ENCODE results near the gene JPH3. TPM values are rescaled to one million over a fixed set of nuclear protein-coding genes. Genes with fewer than 3 reads are reported as not detected.
"Not testable (repeated sequence)": the region's sequence is repeated elsewhere in the genome, so short reads cannot be mapped to it uniquely, and the experiment has no call there.

Gene JPH3
- total RNA-seq, 2 experiments from 2014 or later: not detected

- Mint-ChIP-seq H3K27me3 (peaks cover under 1% of the 10 kb centered on the region), H3K9me3 (peaks cover 11% of the 10 kb centered on the region), H3K36me3 (ENCODE audit: low read depth) (no peaks in the 10 kb centered on the region), H3K4me1 (no peaks in the 10 kb centered on the region), H3K27ac (no peak overlapping the region), H3K4me3 (no peak overlapping the region)
- ChIA-PET POLR2A (no interaction called here), CTCF (no interaction called here)
- DNase-seq: no peak
Measured at GRCh38 chr16:87563714-87564523, 38.4 kb upstream of the JPH3 start.

DNA sequence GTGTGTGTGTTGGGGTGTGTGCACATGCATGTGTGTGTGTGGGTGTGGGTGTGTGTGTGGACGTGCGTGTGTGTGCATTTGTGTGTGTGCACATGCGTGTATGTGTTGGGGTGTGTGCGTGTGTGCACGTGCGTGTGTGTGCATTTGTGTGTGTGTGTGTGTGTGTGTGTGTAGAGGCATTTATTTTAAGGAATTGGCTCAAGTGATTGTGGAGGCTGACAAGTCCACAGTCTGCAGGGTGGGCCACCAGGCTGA lies 37.9 kb upstream of the JPH3 start:
- POLR2A ChIA-PET: no interaction called here
- peaks cover 1% of the 10 kb centered on the region for H3K27me3 Mint-ChIP-seq
- CTCF ChIA-PET: no interaction called here
- H3K4me3 Mint-ChIP-seq: no peak overlapping the region
- H3K27ac Mint-ChIP-seq: no peak overlapping the region
- peaks cover 11% of the 10 kb centered on the region for H3K9me3 Mint-ChIP-seq
- no peaks in the 10 kb centered on the region for H3K4me1 Mint-ChIP-seq
- DNase-seq: no peak
- H3K36me3 Mint-ChIP-seq (ENCODE audit: low read depth): no peaks in the 10 kb centered on the region

DNA sequence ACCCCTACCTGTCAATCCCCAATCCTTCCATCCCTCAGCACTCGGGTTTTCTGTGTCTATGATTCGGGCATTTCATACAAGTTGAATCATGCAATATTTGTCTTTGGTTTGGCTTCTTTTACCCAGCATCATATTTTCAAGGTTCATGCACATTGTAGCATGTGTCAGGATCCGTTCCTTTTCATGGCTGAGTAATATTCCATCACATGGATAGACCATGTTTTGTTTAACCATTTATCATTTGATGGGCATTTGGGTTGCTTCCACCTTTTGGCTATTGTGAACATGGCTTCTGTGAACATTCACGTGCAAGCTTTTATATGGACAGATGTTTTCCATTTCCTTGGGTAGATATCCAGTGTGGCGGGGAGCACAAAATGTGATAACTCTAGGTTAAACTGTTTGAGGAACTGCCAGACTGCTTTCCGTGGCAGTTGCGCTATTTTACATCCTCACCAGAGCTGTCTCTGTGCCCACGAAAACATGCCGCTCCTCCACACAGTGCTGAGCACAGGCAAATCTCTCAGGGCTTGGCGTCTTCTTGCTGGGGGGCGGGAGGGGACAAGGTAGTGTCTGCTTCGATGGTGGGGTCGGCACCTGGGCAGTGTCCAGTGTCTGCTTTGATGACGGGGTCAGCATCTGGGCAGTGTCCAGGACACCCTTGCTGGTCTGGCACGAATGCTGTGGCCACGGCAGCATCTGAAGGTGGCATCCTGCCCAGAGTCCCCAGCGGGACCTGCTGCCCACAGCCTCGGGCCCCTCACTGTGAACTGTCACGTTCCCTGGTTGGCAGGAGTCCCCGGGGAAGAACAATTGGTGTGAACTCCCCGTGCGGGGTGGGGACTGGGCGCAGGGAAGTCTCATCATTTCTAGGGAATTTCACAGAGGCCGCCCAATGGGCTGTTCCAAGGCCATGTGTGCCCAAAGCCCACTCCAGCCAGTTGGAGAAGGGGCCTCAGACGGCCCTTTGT lies 32.4 kb upstream of the JPH3 start:
- DNase-seq: no peak
- no peaks in the 10 kb centered on the region for H3K4me1 Mint-ChIP-seq
- ChIA-PET CTCF (no interaction called here), POLR2A (no interaction called here)
- no peaks in the 10 kb centered on the region for H3K9me3 Mint-ChIP-seq
- H3K27me3 Mint-ChIP-seq: peaks cover 5% of the 10 kb centered on the region
- H3K36me3 Mint-ChIP-seq (ENCODE audit: low read depth): no peaks in the 10 kb centered on the region
- no peak overlapping the region for H3K4me3 Mint-ChIP-seq
- H3K27ac Mint-ChIP-seq: no peak overlapping the region

DNA sequence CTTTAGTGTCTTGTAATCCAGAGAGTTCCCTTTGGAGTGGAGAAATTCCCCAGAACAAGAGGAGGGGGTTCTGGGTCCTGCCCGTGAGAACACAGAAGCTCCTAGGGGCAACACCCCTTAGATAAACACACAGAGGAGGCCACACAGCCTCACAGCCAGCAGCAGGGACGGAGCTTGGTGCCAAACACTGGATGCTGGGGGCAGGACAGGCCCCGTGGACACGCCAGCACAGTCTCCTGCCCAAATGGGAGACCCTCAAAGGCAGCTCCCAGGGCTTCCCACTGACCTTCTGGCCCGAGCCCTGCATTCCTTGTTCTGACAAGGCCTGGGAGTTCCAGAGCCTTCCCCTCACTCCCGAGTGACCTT lies 31.8 kb upstream of the JPH3 start:
- Mint-ChIP-seq H3K36me3 (ENCODE audit: low read depth) (no peaks in the 10 kb centered on the region), H3K27ac (no peak overlapping the region)
- CTCF ChIA-PET: interaction anchor here (0.7 kb wide), 1 partner anchor 199 kb away, joined by 3 read pairs; no protein-coding TSS in a partner anchor

GRCh38 chr16:87570938-87571867 lies 31.1 kb upstream of the JPH3 start:
- H3K27me3 Mint-ChIP-seq: peaks cover 5% of the 10 kb centered on the region
- ChIA-PET CTCF (interaction anchor here (0.7 to 1.1 kb wide), 2 partner anchors 11 to 199 kb away, joined by 3 read pairs; no protein-coding TSS in a partner anchor), POLR2A (no interaction called here)
- H3K9me3 Mint-ChIP-seq: no peaks in the 10 kb centered on the region
- no peak overlapping the region for H3K4me3 Mint-ChIP-seq
- no peaks in the 10 kb centered on the region for H3K36me3 Mint-ChIP-seq (ENCODE audit: low read depth)
- no peaks in the 10 kb centered on the region for H3K4me1 Mint-ChIP-seq
- no peak for DNase-seq
- no peak overlapping the region for H3K27ac Mint-ChIP-seq

More for the DNA sequence above, 31.8 kb upstream of the JPH3 start:
- no peak for DNase-seq
- Mint-ChIP-seq H3K27me3 (peaks cover 5% of the 10 kb centered on the region), H3K4me3 (no peak overlapping the region), H3K4me1 (no peaks in the 10 kb centered on the region), H3K9me3 (no peaks in the 10 kb centered on the region)
- POLR2A ChIA-PET: no interaction called here

DNA sequence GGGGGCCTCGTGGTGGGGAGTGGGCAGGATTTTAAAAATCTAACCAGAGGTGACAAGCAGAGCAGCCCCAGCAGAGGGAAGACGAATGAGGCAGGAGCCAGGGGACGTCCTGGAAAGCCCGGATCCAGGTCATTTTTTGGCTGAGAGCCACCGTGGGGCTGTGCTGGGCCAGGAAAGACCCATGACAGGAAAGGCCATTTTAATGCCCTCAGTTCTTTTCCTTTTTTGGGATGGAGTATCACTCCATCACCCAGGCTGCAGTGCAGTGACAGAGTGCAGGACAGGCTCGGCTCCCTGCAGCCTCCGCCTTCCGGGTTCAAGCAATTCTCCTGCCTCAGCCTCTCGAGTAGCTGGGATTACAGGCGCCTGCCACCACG lies 30.5 kb upstream of the JPH3 start:
- H3K4me3 Mint-ChIP-seq: no peak overlapping the region
- no peaks in the 10 kb centered on the region for H3K4me1 Mint-ChIP-seq
- CTCF ChIA-PET: interaction anchor here (1.1 kb wide), 1 partner anchor 10 kb away, joined by 3 read pairs; no protein-coding TSS in a partner anchor
- DNase-seq: no peak
- POLR2A ChIA-PET: no interaction called here
- no peaks in the 10 kb centered on the region for H3K9me3 Mint-ChIP-seq
- H3K27me3 Mint-ChIP-seq: peaks cover 5% of the 10 kb centered on the region
- no peak overlapping the region for H3K27ac Mint-ChIP-seq
- H3K36me3 Mint-ChIP-seq (ENCODE audit: low read depth): no peaks in the 10 kb centered on the region

DNA sequence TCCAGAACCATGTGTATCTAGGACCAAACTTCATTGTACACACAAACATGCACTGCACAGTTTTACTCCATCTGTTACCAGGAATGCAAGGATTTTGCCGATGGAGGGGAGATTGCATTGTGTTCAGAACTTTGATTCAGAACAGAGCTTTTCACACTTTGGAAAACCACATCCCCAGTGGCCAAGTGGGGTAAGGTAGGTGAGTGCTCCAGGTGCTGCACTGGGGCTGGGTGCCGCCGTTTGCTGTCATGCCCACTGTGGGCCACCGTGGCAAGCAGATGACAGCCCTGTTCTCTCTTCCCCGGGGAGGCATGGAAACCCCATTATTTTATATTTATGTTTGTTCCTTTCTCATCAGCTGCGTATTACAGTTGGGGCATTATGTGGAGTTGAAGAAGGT lies 29.3 kb upstream of the JPH3 start:
- Mint-ChIP-seq H3K4me1 (no peaks in the 10 kb centered on the region), H3K27ac (no peak overlapping the region), H3K36me3 (ENCODE audit: low read depth) (no peaks in the 10 kb centered on the region), H3K27me3 (peaks cover 5% of the 10 kb centered on the region), H3K9me3 (no peaks in the 10 kb centered on the region), H3K4me3 (no peak overlapping the region)
- ChIA-PET CTCF (no interaction called here), POLR2A (interaction anchor here (0.5 kb wide), 1 partner anchor 133 kb away, joined by 3 read pairs; no protein-coding TSS in a partner anchor)
- DNase-seq: no peak

DNA sequence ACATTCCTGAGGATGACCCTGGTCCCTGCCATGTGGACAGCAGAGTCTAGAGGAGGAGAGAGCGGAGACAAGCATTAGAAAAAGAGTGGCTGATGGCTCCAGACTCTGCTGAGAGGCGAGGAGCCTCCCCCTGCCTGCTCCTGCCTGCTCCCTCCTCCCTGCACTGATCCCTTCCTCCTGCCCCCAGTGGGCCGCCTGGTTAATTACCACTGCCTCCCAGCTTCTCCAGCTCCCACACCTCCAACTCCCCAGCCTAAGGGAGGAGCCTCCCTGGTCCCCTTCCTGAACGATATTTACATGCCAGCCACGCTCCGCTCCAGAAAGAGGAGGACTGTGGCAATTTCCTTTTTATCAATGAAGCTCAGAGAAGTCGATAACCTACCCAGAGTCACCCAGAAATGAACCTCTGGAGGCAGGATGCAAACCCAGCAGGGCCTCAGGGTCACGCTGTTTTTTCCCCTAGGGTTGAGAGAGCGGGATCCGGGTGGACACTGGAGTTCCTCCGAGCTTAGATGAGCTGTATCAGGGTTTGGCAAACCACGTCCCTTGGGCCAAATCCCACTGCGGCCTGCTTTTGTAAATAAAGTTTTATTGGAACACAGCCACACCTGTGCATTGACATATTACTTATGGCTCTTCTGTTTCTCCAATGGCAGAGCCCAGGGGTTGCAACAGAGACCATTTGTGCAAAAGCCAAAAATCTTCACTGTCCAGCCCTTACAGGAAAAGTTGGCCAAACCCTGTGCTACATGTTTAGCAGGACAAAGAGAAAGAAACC lies 27.1 kb upstream of the JPH3 start:
- POLR2A ChIA-PET: no interaction called here
- CTCF ChIA-PET: no interaction called here

DNA sequence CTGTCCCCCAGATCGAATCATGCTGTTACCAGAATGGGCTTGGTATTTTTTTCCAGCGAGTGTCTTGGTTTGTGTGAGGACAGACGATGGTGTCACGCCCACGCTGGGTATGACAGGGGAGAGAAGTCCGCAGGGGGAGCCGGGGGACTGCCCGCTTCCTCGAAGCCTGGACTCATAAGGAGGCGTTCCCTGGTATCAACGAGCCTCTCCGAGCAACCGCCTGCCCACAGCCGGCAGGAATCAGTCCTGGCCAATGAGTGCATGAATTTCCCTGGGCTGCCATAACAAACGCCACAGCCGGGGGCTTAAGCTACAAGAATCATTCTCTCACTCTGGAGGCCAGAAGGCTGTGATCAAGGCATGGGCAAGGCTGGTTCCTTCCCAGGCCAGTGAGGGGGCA lies 26.1 kb upstream of the JPH3 start:
- ChIA-PET POLR2A (no interaction called here), CTCF (no interaction called here)
- Mint-ChIP-seq H3K4me1 (no peaks in the 10 kb centered on the region), H3K9me3 (no peaks in the 10 kb centered on the region), H3K27ac (no peak overlapping the region), H3K36me3 (ENCODE audit: low read depth) (no peaks in the 10 kb centered on the region), H3K27me3 (peaks cover 7% of the 10 kb centered on the region), H3K4me3 (no peak overlapping the region)
- no peak for DNase-seq

More for the DNA sequence above, 27.1 kb upstream of the JPH3 start:
- no peak for DNase-seq
- Mint-ChIP-seq H3K27ac (no peak overlapping the region), H3K4me1 (no peaks in the 10 kb centered on the region), H3K9me3 (no peaks in the 10 kb centered on the region), H3K4me3 (no peak overlapping the region), H3K36me3 (ENCODE audit: low read depth) (no peaks in the 10 kb centered on the region), H3K27me3 (peaks cover 6% of the 10 kb centered on the region)

GRCh38 chr16:87578142-87578930 lies 24.0 kb upstream of the JPH3 start:
- H3K4me1 Mint-ChIP-seq; DNase-seq; H3K36me3 Mint-ChIP-seq (ENCODE audit: low read depth); CTCF ChIA-PET; H3K9me3 Mint-ChIP-seq; H3K4me3 Mint-ChIP-seq; H3K27ac Mint-ChIP-seq; POLR2A ChIA-PET: not testable (repeated sequence)
- H3K27me3 Mint-ChIP-seq: peaks cover 10% of the 10 kb centered on the region

DNA sequence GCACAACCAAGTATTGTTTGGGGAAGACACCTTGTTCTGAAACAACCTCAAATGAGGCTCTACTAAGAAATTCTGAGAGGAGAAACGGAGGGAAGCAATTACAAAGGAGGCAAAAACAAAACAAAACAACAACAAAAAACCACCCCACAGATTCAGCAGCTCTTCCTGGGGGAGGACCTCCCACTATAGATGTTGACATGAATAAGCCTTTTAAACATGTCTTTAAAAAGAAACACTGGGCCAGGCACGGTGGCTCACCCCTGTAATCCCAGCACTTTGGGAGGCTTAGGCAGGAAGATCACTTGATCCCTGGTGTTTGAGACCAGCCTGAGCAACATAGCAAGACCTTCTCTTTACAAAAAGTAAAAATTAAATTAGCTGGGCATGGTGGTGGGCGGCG lies 22.6 kb upstream of the JPH3 start:
- DNase-seq: no peak
- Mint-ChIP-seq H3K4me3 (no peak overlapping the region), H3K27me3 (peaks cover 11% of the 10 kb centered on the region), H3K9me3 (no peaks in the 10 kb centered on the region), H3K36me3 (ENCODE audit: low read depth) (no peaks in the 10 kb centered on the region), H3K27ac (no peak overlapping the region), H3K4me1 (no peaks in the 10 kb centered on the region)
- ChIA-PET POLR2A (no interaction called here), CTCF (no interaction called here)

GRCh38 chr16:87580855-87581261 lies 21.4 kb upstream of the JPH3 start:
- Mint-ChIP-seq H3K27ac (no peak overlapping the region), H3K27me3 (peaks cover 11% of the 10 kb centered on the region), H3K9me3 (no peaks in the 10 kb centered on the region), H3K4me3 (no peak overlapping the region), H3K36me3 (ENCODE audit: low read depth) (no peaks in the 10 kb centered on the region), H3K4me1 (no peaks in the 10 kb centered on the region)
- DNase-seq: no peak
- CTCF ChIA-PET: no interaction called here
- POLR2A ChIA-PET: no interaction called here

Measured in activated CD4-positive, alpha-beta memory T cell treated with anti-CD3 and anti-CD28 coated beads, Interleukin-2, amount 10 ng/mL, durations not matched to agents 7 days and 5 days (primary cell).